ENCODE data around the gene NFU1.

Gene NFU1

DNA sequence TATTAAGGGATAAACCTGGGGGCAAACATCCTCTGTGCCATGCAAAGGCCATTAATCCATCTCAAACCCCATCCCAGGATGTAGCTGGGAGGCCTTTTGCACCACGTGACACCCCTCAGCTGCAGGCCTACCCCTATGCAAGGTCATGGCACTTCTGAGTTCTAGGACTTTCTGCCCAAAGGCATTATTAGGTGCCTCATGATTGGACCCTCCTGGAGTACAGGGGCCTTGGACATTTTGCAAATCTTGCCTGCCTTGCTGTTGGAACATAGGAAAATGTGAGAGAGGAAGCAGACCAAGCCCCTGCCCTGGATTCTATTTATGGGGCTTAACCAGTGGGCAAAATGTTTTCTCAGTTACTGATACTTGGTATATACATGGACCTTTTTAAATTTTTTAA, 44.2 kb upstream of the NFU1 start:
- no peak overlapping the region for H2AFZ ChIP-seq (ENCODE audit: low read depth, low read length)
- no peak overlapping the region for H3K27ac ChIP-seq (ENCODE audit: low read length)
- H3K79me2 ChIP-seq (ENCODE audit: low read length): no peaks in the 10 kb centered on the region
- H3K36me3 ChIP-seq (replicated peaks; ENCODE audit: low read depth, low read length): no peaks in the 10 kb centered on the region
- peaks cover 17% of the 10 kb centered on the region for H3K4me1 ChIP-seq (ENCODE audit: low read length)
- TF ChIP-seq, protein P1, sequence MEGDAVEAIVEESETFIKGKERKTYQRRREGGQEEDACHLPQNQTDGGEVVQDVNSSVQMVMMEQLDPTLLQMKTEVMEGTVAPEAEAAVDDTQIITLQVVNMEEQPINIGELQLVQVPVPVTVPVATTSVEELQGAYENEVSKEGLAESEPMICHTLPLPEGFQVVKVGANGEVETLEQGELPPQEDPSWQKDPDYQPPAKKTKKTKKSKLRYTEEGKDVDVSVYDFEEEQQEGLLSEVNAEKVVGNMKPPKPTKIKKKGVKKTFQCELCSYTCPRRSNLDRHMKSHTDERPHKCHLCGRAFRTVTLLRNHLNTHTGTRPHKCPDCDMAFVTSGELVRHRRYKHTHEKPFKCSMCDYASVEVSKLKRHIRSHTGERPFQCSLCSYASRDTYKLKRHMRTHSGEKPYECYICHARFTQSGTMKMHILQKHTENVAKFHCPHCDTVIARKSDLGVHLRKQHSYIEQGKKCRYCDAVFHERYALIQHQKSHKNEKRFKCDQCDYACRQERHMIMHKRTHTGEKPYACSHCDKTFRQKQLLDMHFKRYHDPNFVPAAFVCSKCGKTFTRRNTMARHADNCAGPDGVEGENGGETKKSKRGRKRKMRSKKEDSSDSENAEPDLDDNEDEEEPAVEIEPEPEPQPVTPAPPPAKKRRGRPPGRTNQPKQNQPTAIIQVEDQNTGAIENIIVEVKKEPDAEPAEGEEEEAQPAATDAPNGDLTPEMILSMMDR (IDR thresholded peaks at IDR 0.05; ENCODE audit: low read depth, low read length): no peak
- no peak for TF ChIP-seq EZH2phosphoT487 (IDR thresholded peaks at IDR 0.05; ENCODE audit: low read depth)
- H3K4me2 ChIP-seq (ENCODE audit: low read length): no peak overlapping the region
- H3K4me3 ChIP-seq (ENCODE audit: low read length): no peak overlapping the region
- no peaks in the 10 kb centered on the region for H3K27me3 ChIP-seq (ENCODE audit: low read depth, low read length)
- no peaks in the 10 kb centered on the region for H3K9me3 ChIP-seq (ENCODE audit: insufficient read depth, low read length)
- H4K20me1 ChIP-seq (ENCODE audit: insufficient read depth, low read length): no peaks in the 10 kb centered on the region; the same call in 1 of the 2 replicates
- no peak overlapping the region for H3K9ac ChIP-seq (ENCODE audit: low read length)

DNA sequence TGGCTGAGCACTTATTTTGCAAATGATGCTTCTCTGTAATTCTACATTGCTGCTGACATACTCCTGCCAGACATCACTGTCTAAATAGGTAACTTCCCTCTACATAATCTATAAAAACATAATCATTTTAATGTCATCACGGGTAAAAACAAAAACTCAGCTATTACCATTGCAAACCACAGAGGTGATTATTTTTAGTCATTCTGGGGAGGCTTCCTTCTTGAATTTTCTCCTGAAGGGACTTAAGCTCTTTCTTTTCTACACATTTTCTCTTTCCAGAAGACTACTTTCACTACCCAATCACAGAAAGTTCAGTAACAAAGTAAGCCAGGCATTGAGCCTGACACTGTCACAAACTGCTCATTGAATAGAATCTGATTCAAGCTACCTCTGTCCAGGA, 40.4 kb upstream of the NFU1 start:
- no peak overlapping the region for H3K9ac ChIP-seq (ENCODE audit: low read length)
- TF ChIP-seq EZH2phosphoT487 (IDR thresholded peaks at IDR 0.05; ENCODE audit: low read depth): no peak
- TF ChIP-seq, protein P1 (IDR thresholded peaks at IDR 0.05; ENCODE audit: low read depth, low read length): no peak
- peaks cover 15% of the 10 kb centered on the region for H3K4me1 ChIP-seq (ENCODE audit: low read length)
- no peaks in the 10 kb centered on the region; the same call in 1 of the 2 replicates for H4K20me1 ChIP-seq (ENCODE audit: insufficient read depth, low read length)
- H3K27ac ChIP-seq (ENCODE audit: low read length): no peak overlapping the region
- no peaks in the 10 kb centered on the region for H3K9me3 ChIP-seq (ENCODE audit: insufficient read depth, low read length)
- H3K27me3 ChIP-seq (ENCODE audit: low read depth, low read length): no peaks in the 10 kb centered on the region
- H3K4me2 ChIP-seq (ENCODE audit: low read length): no peak overlapping the region
- H3K4me3 ChIP-seq (ENCODE audit: low read length): no peak overlapping the region
- no peaks in the 10 kb centered on the region for H3K79me2 ChIP-seq (ENCODE audit: low read length)
- H3K36me3 ChIP-seq (replicated peaks; ENCODE audit: low read depth, low read length): no peaks in the 10 kb centered on the region
- H2AFZ ChIP-seq (ENCODE audit: low read depth, low read length): no peak overlapping the region

DNA sequence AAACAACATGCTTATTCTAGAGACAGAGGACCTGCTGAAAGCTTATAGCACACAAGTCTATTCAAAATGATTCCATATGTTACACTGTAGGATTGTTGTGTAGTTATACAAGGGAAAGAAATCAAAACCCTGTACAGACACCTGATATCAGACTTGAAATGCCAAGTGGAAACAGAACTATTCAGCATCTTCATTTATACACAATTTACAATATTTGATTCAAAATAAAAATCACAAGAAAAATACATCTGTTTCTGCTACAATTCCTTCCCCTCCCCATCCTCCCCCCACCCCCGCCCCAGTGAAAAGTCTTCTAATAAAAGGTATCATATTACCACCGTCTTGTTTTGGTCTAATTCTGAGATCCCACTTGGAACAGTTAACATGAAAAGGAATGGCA, 37.5 kb upstream of the NFU1 start:
- H3K4me1 ChIP-seq (ENCODE audit: low read length): peaks cover 12% of the 10 kb centered on the region
- H3K27me3 ChIP-seq (ENCODE audit: low read depth, low read length): peaks cover 4% of the 10 kb centered on the region; the same call in 1 of the 2 replicates
- no peak for TF ChIP-seq EZH2phosphoT487 (IDR thresholded peaks at IDR 0.05; ENCODE audit: low read depth)
- TF ChIP-seq, protein P1 (IDR thresholded peaks at IDR 0.05; ENCODE audit: low read depth, low read length): no peak
- H3K9ac ChIP-seq (ENCODE audit: low read length): no peak overlapping the region
- H3K27ac ChIP-seq (ENCODE audit: low read length): no peak overlapping the region
- no peak overlapping the region for H3K4me3 ChIP-seq (ENCODE audit: low read length)
- H2AFZ ChIP-seq (ENCODE audit: low read depth, low read length): no peak overlapping the region
- no peaks in the 10 kb centered on the region for H3K9me3 ChIP-seq (ENCODE audit: insufficient read depth, low read length)
- no peaks in the 10 kb centered on the region for H3K79me2 ChIP-seq (ENCODE audit: low read length)
- H4K20me1 ChIP-seq (ENCODE audit: insufficient read depth, low read length): no peaks in the 10 kb centered on the region
- H3K4me2 ChIP-seq (ENCODE audit: low read length): no peak overlapping the region
- H3K36me3 ChIP-seq (replicated peaks; ENCODE audit: low read depth, low read length): no peaks in the 10 kb centered on the region

DNA sequence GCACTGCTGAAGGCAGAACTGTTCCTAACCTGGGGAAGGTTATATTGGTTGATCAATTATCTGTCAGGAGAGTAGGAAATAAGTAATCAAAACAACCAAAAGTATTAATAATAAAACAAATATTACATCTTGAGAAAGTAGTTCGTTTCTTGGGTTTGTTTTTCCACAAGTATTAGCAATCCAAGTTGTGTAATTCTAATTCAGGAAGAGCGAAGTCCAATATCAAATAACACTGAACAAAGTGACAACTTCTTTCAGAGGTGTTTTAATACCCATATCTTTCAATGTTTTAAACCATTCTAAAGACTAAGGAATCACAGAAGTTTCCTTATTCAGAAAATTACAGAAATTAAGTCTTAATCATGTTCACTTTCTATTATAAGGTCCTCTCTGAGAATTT, 34.6 kb upstream of the NFU1 start:
- H3K4me1 ChIP-seq (ENCODE audit: low read length): peaks cover 4% of the 10 kb centered on the region; the same call in 1 of the 2 replicates
- no peak overlapping the region for H3K9ac ChIP-seq (ENCODE audit: low read length)
- H3K36me3 ChIP-seq (replicated peaks; ENCODE audit: low read depth, low read length): no peaks in the 10 kb centered on the region
- TF ChIP-seq, protein P1 (IDR thresholded peaks at IDR 0.05; ENCODE audit: low read depth, low read length): no peak
- TF ChIP-seq EZH2phosphoT487 (IDR thresholded peaks at IDR 0.05; ENCODE audit: low read depth): no peak
- peaks cover 4% of the 10 kb centered on the region; the same call in 1 of the 2 replicates for H3K27me3 ChIP-seq (ENCODE audit: low read depth, low read length)
- no peak overlapping the region for H3K27ac ChIP-seq (ENCODE audit: low read length)
- H3K4me2 ChIP-seq (ENCODE audit: low read length): no peak overlapping the region
- no peaks in the 10 kb centered on the region for H3K79me2 ChIP-seq (ENCODE audit: low read length)
- no peak overlapping the region for H2AFZ ChIP-seq (ENCODE audit: low read depth, low read length)
- no peaks in the 10 kb centered on the region for H4K20me1 ChIP-seq (ENCODE audit: insufficient read depth, low read length)
- H3K9me3 ChIP-seq (ENCODE audit: insufficient read depth, low read length): no peaks in the 10 kb centered on the region
- no peak overlapping the region for H3K4me3 ChIP-seq (ENCODE audit: low read length)

Data from OCI-LY3 (cell line).